GM12878 (cell line): Measurements from ENCODE around the gene FAM25G. TPM values are rescaled to one million over a fixed set of nuclear protein-coding genes. Genes with fewer than 3 reads are reported as not detected.

Experiments
- ATAC-seq: fragments of 200-7000 bp; cut with Tn5 transposase; 3 replicates; pipeline ENCODE4 v1.9.1; 2020; ENCODE audit warnings: mild to moderate bottlenecking, moderate library complexity
- BruUV-seq: library from RNA; stranded (reverse); fragments of 400-500 nt; replicated peaks from 2 replicates; lab custom pipeline; 2021; lab: Mats Ljungman, UMichigan
- CTCF ChIA-PET: fragments of 300-600 bp; sonication (Branson Sonifier 250); formaldehyde crosslinking; extraction: SDS; loops from one replicate; lab custom pipeline; 2021; ENCODE audit warnings: inconsistent platforms; lab: Yijun Ruan, JAX
- POLR2A ChIA-PET: fragments of 350-600 bp; formaldehyde crosslinking; extraction: SDS; loops from one replicate; lab custom pipeline; 2021; ENCODE audit warnings: inconsistent platforms; lab: Charles Lee
- RAD21 ChIA-PET: fragments of 300-600 bp; sonication (Branson Sonifier 250); formaldehyde crosslinking; loops from one replicate; lab custom pipeline; 2023; ENCODE audit warnings: antibody characterized with exemption; ENCODE audit not compliant: unreplicated experiment; lab: Charles Lee
- SMC1A ChIA-PET: fragments of 300-600 bp; sonication (Branson Sonifier 250); formaldehyde crosslinking; loops from one replicate; lab custom pipeline; 2023; ENCODE audit not compliant: unreplicated experiment, uncharacterized antibody; lab: Charles Lee
- DNase-seq: peaks from one replicate; pipeline ENCODE4 v3.0.0-alpha.2; 2011; ENCODE audit warnings: low read depth, low spot score
- FAIRE-seq: peaks from 3 replicates; lab custom pipeline; 2011; peaks lifted over from hg19 to GRCh38; lab: Jason Lieb, UNC
- H2AFZ ChIP-seq: 2 replicates; pipeline ENCODE4 v1.6.0; 2011; ENCODE audit warnings: low read depth, low read length, control low read depth; ENCODE audit not compliant: control insufficient read depth
- H3K27ac ChIP-seq: 2 replicates; pipeline ENCODE4 v1.5.1; 2011; ENCODE audit warnings: control low read depth; ENCODE audit not compliant: control insufficient read depth, insufficient read depth
- H3K27me3 ChIP-seq, 2 experiments: replicated peaks in 1 of 2; 2 replicates each; pipeline versions ENCODE4 v1.6.0 to v1.6.1; 2011; ENCODE audit warnings: low read length in 1 of 2; ENCODE audit not compliant: control insufficient read depth in 2 of 2, insufficient read depth in 2 of 2
- H3K36me3 ChIP-seq, 2 experiments: 2 replicates each; pipeline ENCODE4 v1.5.1; 2011; ENCODE audit warnings: low read length in 1 of 2; ENCODE audit not compliant: control insufficient read depth in 2 of 2, insufficient read depth in 2 of 2
- H3K4me1 ChIP-seq: 2 replicates; pipeline ENCODE4 v1.6.1; 2011; ENCODE audit warnings: mild to moderate bottlenecking, low read length, moderate library complexity, mixed read lengths; ENCODE audit not compliant: control insufficient read depth, insufficient read depth
- H3K4me2 ChIP-seq: 2 replicates; pipeline ENCODE4 v1.6.0; 2011; ENCODE audit warnings: control low read depth; ENCODE audit not compliant: control insufficient read depth, insufficient read depth
- H3K4me3 ChIP-seq: fragments of 200-600 bp; sonication (generic); 2 replicates; pipeline ENCODE4 v1.5.1; 2016
- H3K79me2 ChIP-seq: 2 replicates; pipeline ENCODE4 v1.6.0; 2011; ENCODE audit warnings: low read length; ENCODE audit not compliant: control insufficient read depth, insufficient read depth
- H3K9ac ChIP-seq: 2 replicates; pipeline ENCODE4 v1.8.0; 2011; ENCODE audit warnings: low read length, control low read depth, mixed read lengths; ENCODE audit not compliant: control insufficient read depth, insufficient read depth
- H3K9me3 ChIP-seq: replicated peaks from 3 replicates; pipeline ENCODE4 v1.5.1; 2011; ENCODE audit warnings: mild to moderate bottlenecking, low read length; ENCODE audit not compliant: control insufficient read depth, insufficient read depth
- H4K20me1 ChIP-seq: 2 replicates; pipeline ENCODE4 v1.6.0; 2011; ENCODE audit not compliant: control insufficient read depth, insufficient read depth
- ATF3 ChIP-seq: IDR thresholded peaks from 2 replicates; pipeline ENCODE4 v1.6.1; 2011; ENCODE audit warnings: low read depth, mild to moderate bottlenecking, low read length, moderate library complexity, borderline replicate concordance; ENCODE audit errors: extremely low read depth
- EGR1 ChIP-seq, 2 experiments: IDR thresholded peaks; 1 replicate in 1 of 2; 2 replicates in 1 of 2; pipeline ENCODE4 v1.6.1; 2011 to 2012; ENCODE audit warnings: low read depth in 2 of 2, low read length in 2 of 2, borderline replicate concordance in 1 of 2, mild to moderate bottlenecking in 1 of 2, moderate library complexity in 1 of 2
- EP300 ChIP-seq, 2 experiments: fragments of 150-350 bp in 1 of 2; IDR thresholded peaks; 2 replicates each; pipeline ENCODE4 v1.6.1; 2011 to 2012; ENCODE audit warnings: low read depth in 2 of 2, low read length in 2 of 2, borderline replicate concordance in 1 of 2, improper control_type of control experiment in 1 of 2, inconsistent platforms in 1 of 2; ENCODE audit not compliant: control insufficient read depth in 1 of 2
- LARP7 ChIP-seq: fragments of 450-650 bp; IDR thresholded peaks from 2 replicates; pipeline ENCODE4 v1.6.1; 2017; ENCODE audit warnings: mild to moderate bottlenecking
- MYB ChIP-seq: fragments of 150-350 bp; IDR thresholded peaks from 2 replicates; pipeline ENCODE4 v1.6.1; 2014; ENCODE audit warnings: mild to moderate bottlenecking, low read depth, low read length, borderline replicate concordance
- NFYA ChIP-seq: IDR thresholded peaks from 2 replicates; pipeline ENCODE4 v1.6.1; 2011; ENCODE audit warnings: low read depth, mild to moderate bottlenecking, low read length, improper control_type of control experiment, borderline replicate concordance
- POLR2A ChIP-seq: IDR thresholded peaks from 2 replicates; pipeline ENCODE4 v1.6.1; 2011; ENCODE audit warnings: low read depth, mild to moderate bottlenecking, low read length
- POLR2AphosphoS2 ChIP-seq: IDR thresholded peaks from 2 replicates; pipeline ENCODE4 v1.6.1; 2011; ENCODE audit warnings: low read depth, mild to moderate bottlenecking, low read length, improper control_type of control experiment, moderate library complexity
- PRDM15 ChIP-seq: fragments of 450-650 bp; formaldehyde crosslinking; IDR thresholded peaks from 2 replicates; pipeline ENCODE4 v1.4.0; 2020; ENCODE audit warnings: mild to moderate bottlenecking, moderate library complexity
- RBBP5 ChIP-seq: fragments of 200-600 bp; sonication (generic); conservative IDR thresholded peaks from 2 replicates; pipeline ENCODE4 v1.6.1; 2016
- RFX5 ChIP-seq: IDR thresholded peaks from 2 replicates; pipeline ENCODE4 v1.6.1; 2011; ENCODE audit warnings: low read depth, low read length, improper control_type of control experiment
- SKIL ChIP-seq: fragments of 450-650 bp; IDR thresholded peaks from 2 replicates; pipeline ENCODE4 v1.6.1; 2017; ENCODE audit warnings: mild to moderate bottlenecking, low read depth, inconsistent platforms; ENCODE audit not compliant: poor library complexity, severe bottlenecking
- SREBF2 ChIP-seq: IDR thresholded peaks from 2 replicates; pipeline ENCODE4 v1.6.1; 2012; ENCODE audit warnings: mild to moderate bottlenecking, low read length
- ZBTB40 ChIP-seq: fragments of 450-650 bp; IDR thresholded peaks from 2 replicates; pipeline ENCODE4 v1.6.1; 2016; ENCODE audit warnings: mild to moderate bottlenecking, moderate library complexity, borderline replicate concordance
- ZNF217 ChIP-seq: fragments of 450-650 bp; IDR thresholded peaks from 2 replicates; pipeline ENCODE4 v1.6.1; 2017; ENCODE audit warnings: antibody characterized with exemption, mild to moderate bottlenecking
- WGBS: methylation state at CpG from one replicate; pipeline ENCODE4 v1.1.6; 2016; ENCODE audit warnings: low lambda C conversion rate; ENCODE audit not compliant: insufficient replicate concordance, insufficient coverage; ENCODE audit errors: missing lambda C conversion rate; 5-methylcytosine and 5-hydroxymethylcytosine counted together
- in situ Hi-C: fragments of 300-500 bp; cut with MboI; formaldehyde crosslinking; loops from 9 replicates; pipeline ENCODE4 v1.14.3; 2018; ENCODE audit warnings: mixed read lengths
- intact Hi-C: fragments of 100-400 bp; cut with micrococcal nuclease; formaldehyde crosslinking; loops from one replicate; pipeline ENCODE4 v1.14.2; 2022; ENCODE audit not compliant: unreplicated experiment
- polyA plus RNA-seq, 11 experiments: library from polyadenylated mRNA; depleted of rRNA in 4 of 11; unstranded in 6 of 11; stranded (reverse) in 5 of 11; fragments of >200 nt; fragmentation: Nextera tagmentation in 4 of 11; fragmentation: Illumina TruSeq in 1 of 11; extraction: Ambion mirVana in 4 of 11; extraction: Trizol in 1 of 11; gene quantifications; 1 replicate in 1 of 11; 2 replicates in 10 of 11; pipeline versions ENCODE4 v1.2.1 to v1.2.3, GENCODE V29; 2011 to 2016; ENCODE audit warnings: inconsistent platforms in 2 of 11, missing spikeins in 2 of 11, low read depth in 1 of 11
- total RNA-seq, 4 experiments: library from RNA; depleted of rRNA in 3 of 4; stranded (reverse); fragments of >200 nt in 3 of 4; fragmentation: Illumina TruSeq in 1 of 4; extraction: Trizol in 1 of 4; gene quantifications; 2 replicates each; pipeline versions ENCODE4 v1.2.1 to v1.2.3, GENCODE V29; 2013 to 2021

Gene FAM25G
- total and polyA plus RNA-seq, 10 of the 15 experiments (the other 5 are each of a cell fraction or from before 2014, with no cell fraction given), result not detected

GRCh38 chr10:47442351-47442750 is 49.1 kb downstream of the FAM25G start:
- Histone ChIP-seq H3K27me3 (peaks cover 0 to 2% of the 10 kb centered on the region in 2 experiments; a peak in 2 of 4 replicates), H3K4me3 (no peak overlapping the region), H3K9ac (no peak overlapping the region), H3K79me2 (no peaks in the 10 kb centered on the region), H3K4me1 (no peaks in the 10 kb centered on the region), H3K4me2 (no peak overlapping the region), H3K27ac (no peak overlapping the region), H3K9me3 (no peaks in the 10 kb centered on the region; the same call in 2 of the 3 replicates), H2AFZ (no peak overlapping the region), H3K36me3 (no peaks in the 10 kb centered on the region), H4K20me1 (no peaks in the 10 kb centered on the region)
- WGBS, result 10% methylated on average over 5 of the region's 5 CpGs
- no peak for FAIRE-seq
- SMC1A ChIA-PET, result no interaction called here
- intact Hi-C loops, result no loop called here
- no TSS peak for BruUV-seq
- POLR2A ChIA-PET, result no interaction called here
- CTCF ChIA-PET, result no interaction called here
- RAD21 ChIA-PET, result no interaction called here
- in situ Hi-C loops, result no loop called here
- DNase-seq, result no peak
- ATAC-seq, result no peak
- TF ChIP-seq POLR2A (no peak), SREBF2 (no peak), RFX5 (no peak), POLR2AphosphoS2 (no peak), ATF3 (no peak), NFYA (no peak), RBBP5 (no peak), EP300 (IDR thresholded peaks at IDR 0.05; ENCODE audit: borderline replicate concordance in 1 of 2, control insufficient read depth in 1 of 2, low read depth in 2 of 2, low read length in 2 of 2) (no peak), ZNF217 (no peak), LARP7 (no peak), EGR1 (IDR thresholded peaks at IDR 0.05; ENCODE audit: borderline replicate concordance in 1 of 2, low read depth in 2 of 2, low read length in 2 of 2) (no peak), SKIL (no peak), PRDM15 (CRISPR knock-in tag) (no peak), ZBTB40 (no peak), MYB (no peak)
